HG03064 (cell line): Measurements from ENCODE around the gene OGDHL.
"Not testable (repeated sequence)": the region's sequence is repeated elsewhere in the genome, so short reads cannot be mapped to it uniquely, and the experiment has no call there.

Experiments used
- ATAC-seq: cut with Tn5 transposase; IDR thresholded peaks from one replicate; pipeline ENCODE4 v1.9.1; 2021; ENCODE audit warnings: low read depth; ENCODE audit not compliant: unreplicated experiment

The OGDHL gene

GRCh38 chr10:49758249-49758930 lies 3.7 kb downstream of the OGDHL start:
- ATAC-seq = no peak

- ATAC-seq = no peak
These were observed 5.5 kb downstream of the OGDHL start for GRCh38 chr10:49756641-49757040.

- no peak for ATAC-seq
These were observed 6.1 kb downstream of the OGDHL start for GRCh38 chr10:49756031-49756430.

GRCh38 chr10:49754951-49755350 lies 7.2 kb downstream of the OGDHL start:
- not testable (repeated sequence) for ATAC-seq

GRCh38 chr10:49752584-49752983 lies 9.5 kb downstream of the OGDHL start:
- ATAC-seq = no peak

GRCh38 chr10:49751636-49752510 lies 10.2 kb downstream of the OGDHL start:
- no peak for ATAC-seq

GRCh38 chr10:49751216-49751615 lies 10.9 kb downstream of the OGDHL start:
- ATAC-seq = no peak

- no peak for ATAC-seq
These were observed 11.6 kb downstream of the OGDHL start for GRCh38 chr10:49750546-49750945.

GRCh38 chr10:49749556-49750491 lies 12.3 kb downstream of the OGDHL start:
- no peak for ATAC-seq

- ATAC-seq = no peak
These were observed 13.0 kb downstream of the OGDHL start for GRCh38 chr10:49749144-49749543.

GRCh38 chr10:49748006-49748405 lies 14.1 kb downstream of the OGDHL start:
- ATAC-seq = no peak

GRCh38 chr10:49747303-49747646 lies 14.8 kb downstream of the OGDHL start:
- ATAC-seq = no peak

- no peak for ATAC-seq
These were observed 15.4 kb downstream of the OGDHL start for GRCh38 chr10:49746626-49747302.

GRCh38 chr10:49745756-49746155 lies 16.4 kb downstream of the OGDHL start:
- ATAC-seq = no peak

- no peak for ATAC-seq
These were observed 17.1 kb downstream of the OGDHL start for GRCh38 chr10:49744924-49745605.

- ATAC-seq = no peak
These were observed 17.9 kb downstream of the OGDHL start for GRCh38 chr10:49744091-49744685.

GRCh38 chr10:49743464-49744075 lies 18.6 kb downstream of the OGDHL start:
- no peak for ATAC-seq

GRCh38 chr10:49742683-49743463 lies 19.2 kb downstream of the OGDHL start:
- no peak for ATAC-seq
